ENCODE measurements around the gene NRSN2.
"Not testable (repeated sequence)": the region's sequence is repeated elsewhere in the genome, so short reads cannot be mapped to it uniquely, and the experiment has no call there.

Gene NRSN2

GRCh38 chr20:366041-366718 is 19.3 kb downstream of the NRSN2 start:
- DNase-seq (ENCODE audit: low read depth in 1 of 2, low spot score in 1 of 2): peak in 1 of 2 experiments; percentile 85
- in situ Hi-C loops (cut with HindIII; ENCODE audit: low pct_unique_long_range_greater_than_20kb, low sequenced_read_pairs): no loop called here
- TF ChIP-seq JUND (IDR thresholded peaks at IDR 0.05; ENCODE audit: low read depth): no peak; the same call in 1 of the 2 replicates

- in situ Hi-C loops (cut with HindIII; ENCODE audit: low pct_unique_long_range_greater_than_20kb, low sequenced_read_pairs): no loop called here
- DNase-seq (ENCODE audit: low read depth in 1 of 2, low spot score in 1 of 2): no peak
- TF ChIP-seq JUND (IDR thresholded peaks at IDR 0.05; ENCODE audit: low read depth): no peak
Measured at GRCh38 chr20:366719-367485, 20.0 kb downstream of the NRSN2 start.

GRCh38 chr20:367486-367887 is 20.6 kb downstream of the NRSN2 start:
- DNase-seq (ENCODE audit: low read depth in 1 of 2, low spot score in 1 of 2): no peak
- no peak for TF ChIP-seq JUND (IDR thresholded peaks at IDR 0.05; ENCODE audit: low read depth)
- in situ Hi-C loops (cut with HindIII; ENCODE audit: low pct_unique_long_range_greater_than_20kb, low sequenced_read_pairs): no loop called here

GRCh38 chr20:368915-369314 is 22.0 kb downstream of the NRSN2 start:
- DNase-seq (ENCODE audit: low read depth in 1 of 2, low spot score in 1 of 2): no peak
- TF ChIP-seq JUND (IDR thresholded peaks at IDR 0.05; ENCODE audit: low read depth): no peak
- in situ Hi-C loops (cut with HindIII; ENCODE audit: low pct_unique_long_range_greater_than_20kb, low sequenced_read_pairs): no loop called here

GRCh38 chr20:370151-370600 is 23.3 kb downstream of the NRSN2 start:
- DNase-seq (ENCODE audit: low read depth in 1 of 2, low spot score in 1 of 2): peak in 1 of 2 experiments; percentile 96

GRCh38 chr20:370977-371754 is 24.3 kb downstream of the NRSN2 start:
- in situ Hi-C loops (cut with HindIII; ENCODE audit: low pct_unique_long_range_greater_than_20kb, low sequenced_read_pairs): no loop called here
- peak in 1 of 2 experiments; percentile 64 for DNase-seq (ENCODE audit: low read depth in 1 of 2, low spot score in 1 of 2)

More at GRCh38 chr20:370151-370600, 23.3 kb downstream of the NRSN2 start:
- TF ChIP-seq JUND (IDR thresholded peaks at IDR 0.05; ENCODE audit: low read depth): no peak
- in situ Hi-C loops (cut with HindIII; ENCODE audit: low pct_unique_long_range_greater_than_20kb, low sequenced_read_pairs): no loop called here

GRCh38 chr20:371755-372542 is 25.0 kb downstream of the NRSN2 start:
- no peak for TF ChIP-seq JUND (IDR thresholded peaks at IDR 0.05; ENCODE audit: low read depth)
- DNase-seq (ENCODE audit: low read depth in 1 of 2, low spot score in 1 of 2): peak in 1 of 2 experiments; percentile 94

More at GRCh38 chr20:370977-371754, 24.3 kb downstream of the NRSN2 start:
- TF ChIP-seq JUND (IDR thresholded peaks at IDR 0.05; ENCODE audit: low read depth): no peak

GRCh38 chr20:372543-373082 is 25.7 kb downstream of the NRSN2 start:
- in situ Hi-C loops (cut with HindIII; ENCODE audit: low pct_unique_long_range_greater_than_20kb, low sequenced_read_pairs); DNase-seq (ENCODE audit: low read depth in 1 of 2, low spot score in 1 of 2): not testable (repeated sequence)

More at GRCh38 chr20:371755-372542, 25.0 kb downstream of the NRSN2 start:
- in situ Hi-C loops (cut with HindIII; ENCODE audit: low pct_unique_long_range_greater_than_20kb, low sequenced_read_pairs): no loop called here

- no peak for TF ChIP-seq JUND (IDR thresholded peaks at IDR 0.05; ENCODE audit: low read depth)
- peak in 1 of 2 experiments; percentile 62 for DNase-seq (ENCODE audit: low read depth in 1 of 2, low spot score in 1 of 2)
- in situ Hi-C loops (cut with HindIII; ENCODE audit: low pct_unique_long_range_greater_than_20kb, low sequenced_read_pairs): no loop called here
Measured at GRCh38 chr20:373171-373890, 26.4 kb downstream of the NRSN2 start.

GRCh38 chr20:375265-375889 is 28.5 kb downstream of the NRSN2 start:
- no peak for DNase-seq (ENCODE audit: low read depth in 1 of 2, low spot score in 1 of 2)
- TF ChIP-seq JUND (IDR thresholded peaks at IDR 0.05; ENCODE audit: low read depth): no peak
- in situ Hi-C loops (cut with HindIII; ENCODE audit: low pct_unique_long_range_greater_than_20kb, low sequenced_read_pairs): no loop called here

- no peak for DNase-seq (ENCODE audit: low read depth in 1 of 2, low spot score in 1 of 2)
- TF ChIP-seq JUND (IDR thresholded peaks at IDR 0.05; ENCODE audit: low read depth): no peak
- in situ Hi-C loops (cut with HindIII; ENCODE audit: low pct_unique_long_range_greater_than_20kb, low sequenced_read_pairs): no loop called here
Measured at GRCh38 chr20:376089-376488, 29.2 kb downstream of the NRSN2 start.

Data from T47D (cell line).